ENCODE results near the gene ZNF860. TPM values are rescaled to one million over a fixed set of nuclear protein-coding genes. Genes with fewer than 3 reads are reported as not detected.

ZNF860 gene
- total RNA-seq, 4 donors from 2014 or later: 0.33 to 0.88 (median 0.36) TPM

- TF ChIP-seq CTCF (IDR thresholded peaks at IDR 0.05; ENCODE audit: low read depth): no peak
Measured at GRCh38 chr3:31973081-31973480, 8.5 kb upstream of the ZNF860 start.

- no peak for TF ChIP-seq CTCF (IDR thresholded peaks at IDR 0.05; ENCODE audit: low read depth)
Measured at GRCh38 chr3:31973837-31974236, 7.7 kb upstream of the ZNF860 start.

- no peak for TF ChIP-seq CTCF (IDR thresholded peaks at IDR 0.05; ENCODE audit: low read depth)
Measured at GRCh38 chr3:31974471-31974870, 7.1 kb upstream of the ZNF860 start.

GRCh38 chr3:31974964-31975363, 6.6 kb upstream of the ZNF860 start:
- no peak for TF ChIP-seq CTCF (IDR thresholded peaks at IDR 0.05; ENCODE audit: low read depth)

GRCh38 chr3:31976302-31976701, 5.2 kb upstream of the ZNF860 start:
- no peak for TF ChIP-seq CTCF (IDR thresholded peaks at IDR 0.05; ENCODE audit: low read depth)

GRCh38 chr3:31977736-31978135, 3.8 kb upstream of the ZNF860 start:
- TF ChIP-seq CTCF (IDR thresholded peaks at IDR 0.05; ENCODE audit: low read depth): no peak

- no peak for TF ChIP-seq CTCF (IDR thresholded peaks at IDR 0.05; ENCODE audit: low read depth)
Measured at GRCh38 chr3:31978553-31978952, 3.0 kb upstream of the ZNF860 start.

All from subcutaneous adipose tissue (tissue), 4 donors.